GM19099 (cell line): ENCODE data around the gene ART1.

Experiments
- POLR2A ChIP-seq: IDR thresholded peaks from 3 replicates; pipeline ENCODE4 v1.6.1; 2011; ENCODE audit warnings: low read depth; ENCODE audit not compliant: insufficient read length; ENCODE audit errors: extremely low read depth

The ART1 gene

DNA sequence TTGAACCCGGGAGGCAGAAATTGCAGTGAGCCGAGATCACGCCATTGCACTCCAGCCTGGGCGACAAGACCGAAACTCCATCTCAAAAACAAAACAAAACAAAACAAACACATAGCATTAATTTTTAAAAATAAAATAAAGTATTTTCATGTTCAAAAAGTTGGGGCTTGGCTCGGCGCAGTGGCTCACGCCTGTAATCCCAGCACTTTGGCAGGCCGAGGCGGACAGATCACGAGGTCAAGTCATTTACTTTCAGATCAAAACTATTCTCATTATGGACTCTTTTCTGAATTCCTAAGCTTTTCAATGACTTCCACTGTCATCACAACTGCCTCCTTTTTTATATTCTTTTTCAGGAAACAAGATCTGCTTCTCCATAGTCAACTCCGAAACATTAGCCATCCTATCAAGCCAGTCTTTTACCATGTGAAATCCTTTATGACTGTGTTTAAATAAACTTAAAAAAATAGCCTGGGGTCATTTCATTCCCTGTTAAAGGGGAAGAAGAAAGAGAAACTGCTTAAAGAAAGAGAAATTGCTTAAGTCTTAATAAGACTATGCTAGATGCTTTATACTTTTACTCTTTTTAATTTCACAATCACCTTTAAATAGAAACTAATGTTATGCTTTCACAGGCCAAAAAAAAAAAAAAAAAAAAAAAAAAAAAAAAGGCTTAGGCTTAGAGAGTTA, 39.3 kb downstream of the ART1 start:
- TF ChIP-seq POLR2A: no peak

DNA sequence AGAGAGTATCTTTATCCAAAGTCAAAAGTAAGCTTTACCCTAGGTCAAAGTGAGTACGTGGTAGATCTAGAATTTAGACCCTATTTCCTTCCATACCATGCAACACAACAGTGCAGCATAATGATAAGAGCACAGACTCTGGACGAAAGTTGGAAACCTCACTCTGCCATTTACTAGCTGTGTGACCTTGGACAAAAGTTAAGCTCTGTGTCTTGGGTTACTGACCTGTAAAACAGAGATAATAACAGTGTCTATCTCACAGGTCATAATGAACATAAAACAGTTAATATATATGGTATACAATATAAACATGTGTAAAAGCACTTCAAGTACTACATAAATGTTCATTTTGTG, 39.9 kb downstream of the ART1 start:
- no peak for TF ChIP-seq POLR2A

DNA sequence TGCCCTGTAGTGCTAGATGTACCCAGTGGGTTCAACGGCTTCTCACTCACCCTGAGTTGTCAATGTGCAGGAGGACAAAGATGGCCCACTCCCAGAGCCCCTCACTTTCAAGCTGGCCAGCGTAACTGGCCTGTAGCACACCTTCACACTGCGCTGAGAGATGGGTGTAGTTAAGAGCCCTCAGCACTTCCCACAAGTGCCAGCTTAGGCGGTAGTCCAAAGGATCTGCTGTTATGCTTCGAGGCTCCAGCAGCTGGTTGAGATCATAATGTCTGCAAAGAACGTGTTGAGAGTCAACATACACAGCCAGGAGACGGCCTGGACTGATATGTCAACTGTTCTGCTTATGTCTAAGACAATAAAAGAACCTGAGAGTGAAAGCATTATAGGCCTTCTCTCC, 41.0 kb downstream of the ART1 start:
- no peak for TF ChIP-seq POLR2A

DNA sequence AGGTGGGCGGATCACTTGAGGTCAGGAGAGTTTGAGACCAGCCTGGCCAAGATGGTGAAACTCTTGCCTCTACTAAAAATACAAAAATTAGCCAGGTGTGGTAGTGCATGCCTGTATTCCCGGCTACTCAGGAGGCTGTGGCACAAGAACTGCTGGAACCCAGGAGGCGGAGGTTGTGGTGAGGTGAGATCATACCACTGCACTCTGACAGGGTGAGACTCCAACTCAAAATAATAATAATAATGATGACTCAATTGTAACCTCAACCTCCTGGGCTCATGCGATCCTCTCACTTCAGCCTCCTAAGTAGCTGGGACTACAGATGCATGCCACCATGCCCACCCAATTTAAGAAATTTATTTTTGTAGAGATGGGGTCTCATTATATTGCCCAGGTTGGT, 41.8 kb downstream of the ART1 start:
- TF ChIP-seq POLR2A: no peak

GRCh38 chr11:3700410-3700809, 55.5 kb downstream of the ART1 start:
- no peak for TF ChIP-seq POLR2A

DNA sequence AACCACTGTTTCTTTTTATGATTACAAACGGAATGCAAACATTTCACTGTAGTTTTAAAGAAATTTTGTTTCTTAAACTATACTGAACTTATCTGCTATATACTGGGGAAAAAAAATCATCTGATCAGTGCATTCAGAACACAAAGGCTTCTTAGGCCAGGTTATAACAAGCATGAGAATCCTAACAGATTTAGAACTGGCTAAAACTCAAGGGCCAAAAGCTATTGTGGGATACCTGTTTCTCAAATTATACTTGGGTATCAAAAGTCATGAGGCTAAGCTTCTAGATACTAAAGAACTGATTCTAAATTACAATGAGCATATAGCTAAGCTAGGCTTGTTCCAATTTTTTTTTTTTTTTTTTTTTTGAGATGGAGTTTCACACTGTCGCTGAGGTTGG, 56.0 kb downstream of the ART1 start:
- no peak for TF ChIP-seq POLR2A

DNA sequence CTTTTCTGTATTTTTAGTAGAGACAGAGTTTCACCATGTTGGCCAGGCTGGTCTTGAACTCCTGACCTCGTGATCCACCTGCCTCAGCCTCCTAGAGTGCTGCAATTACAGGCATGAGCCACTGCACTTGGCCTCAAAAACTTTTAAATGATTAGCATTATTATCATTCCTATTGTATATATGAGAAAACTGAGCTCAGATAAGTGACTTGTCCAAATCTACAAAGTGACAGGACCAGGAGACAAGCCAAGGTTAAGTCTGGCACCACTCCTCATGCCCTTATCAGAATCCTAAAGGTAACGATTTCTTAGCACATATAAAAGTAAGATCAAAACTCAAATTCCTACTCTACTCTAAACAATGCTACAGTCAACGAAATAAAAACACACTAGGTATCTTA, 58.5 kb downstream of the ART1 start:
- no peak for TF ChIP-seq POLR2A

DNA sequence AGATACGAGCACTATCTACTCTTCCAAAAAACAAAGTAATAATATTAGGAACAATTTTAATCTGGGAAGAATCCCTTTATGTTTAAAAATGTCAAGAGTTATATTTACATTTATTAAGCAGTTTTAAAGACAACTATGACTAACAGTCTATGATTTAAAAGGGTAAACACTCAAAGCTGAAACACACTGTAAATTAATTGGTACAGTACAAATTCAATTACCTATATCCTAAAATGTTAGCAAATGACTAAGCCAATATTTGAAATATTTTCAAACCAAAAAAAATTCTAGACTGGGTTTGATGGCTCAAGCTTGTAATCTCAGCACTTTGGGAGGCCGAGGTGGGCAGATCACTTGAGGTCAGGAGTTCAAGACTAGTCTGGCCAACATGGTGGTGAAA, 62.2 kb downstream of the ART1 start:
- no peak for TF ChIP-seq POLR2A

- no peak for TF ChIP-seq POLR2A
These were observed 65.0 kb downstream of the ART1 start for GRCh38 chr11:3709977-3710376.

DNA sequence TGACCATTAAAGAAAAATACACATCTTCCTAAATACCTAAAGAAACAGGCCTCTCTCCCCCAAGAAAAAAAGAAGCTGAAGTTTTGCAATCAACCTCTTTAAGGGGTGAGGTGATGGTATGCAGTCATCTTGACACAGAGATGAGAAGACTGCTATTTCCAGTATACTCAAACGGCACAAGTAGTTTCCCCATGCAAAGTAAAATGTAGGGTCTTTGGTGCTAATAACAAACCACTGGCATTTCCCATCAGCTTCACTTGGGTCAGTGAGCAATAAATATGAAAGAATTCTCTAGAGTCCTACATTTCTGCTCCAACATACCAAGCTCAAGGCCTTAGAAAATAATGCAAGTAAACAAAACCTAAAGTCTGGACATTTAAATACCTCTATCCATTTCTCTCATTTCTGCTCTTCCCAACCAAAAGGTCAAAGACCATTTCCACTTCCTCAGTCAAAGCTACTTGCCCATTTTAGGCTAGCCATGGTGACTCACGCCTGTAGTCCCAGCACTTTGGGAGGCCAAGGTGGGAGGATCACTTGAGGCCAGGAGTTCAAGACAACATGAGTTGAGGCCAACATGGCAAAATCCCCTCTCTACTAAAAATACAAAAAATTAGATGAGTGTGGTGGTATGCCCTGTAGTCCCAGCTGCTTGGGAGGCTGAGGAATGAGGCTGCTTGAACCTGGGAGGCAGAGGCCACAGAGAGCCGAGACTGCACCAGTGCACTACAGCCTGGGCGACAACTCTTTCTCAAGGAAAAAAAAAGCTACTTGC, 65.7 kb downstream of the ART1 start:
- no peak for TF ChIP-seq POLR2A

DNA sequence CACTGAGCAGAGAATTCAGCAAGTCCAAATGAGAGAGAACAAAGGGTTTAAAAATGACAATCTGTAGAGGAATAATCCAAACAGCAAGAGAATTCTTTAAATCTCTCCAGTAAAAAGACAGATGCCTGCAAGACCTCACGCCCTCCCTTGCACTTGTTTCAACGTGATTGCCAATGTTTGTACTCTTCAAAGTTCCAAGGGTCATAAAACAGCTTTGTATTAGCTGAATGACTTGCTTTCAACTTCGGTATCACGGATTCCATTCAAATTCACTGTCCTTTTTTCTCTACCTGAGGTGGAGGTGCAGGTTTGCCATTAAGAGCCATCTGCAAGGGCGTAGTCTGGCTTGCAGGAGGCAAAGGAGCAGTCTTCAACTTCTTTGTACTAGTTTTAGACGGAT, 67.3 kb downstream of the ART1 start:
- TF ChIP-seq POLR2A: no peak
